Endothelial cell of umbilical vein (primary cell): ENCODE results near the gene KRTAP1-3. TPM values are rescaled to one million over a fixed set of nuclear protein-coding genes. Genes with fewer than 3 reads are reported as not detected.

Experiments used
- BruUV-seq: library from RNA; stranded (reverse); fragments of 400-500 nt; replicated peaks from 2 replicates; lab custom pipeline; 2021; lab: Mats Ljungman, UMichigan
- CTCF ChIA-PET: fragments of 300-600, 350-600 bp; sonication (Branson Sonifier 250); formaldehyde crosslinking; loops from one replicate; lab custom pipeline; 2021; ENCODE audit warnings: antibody characterized with exemption, inconsistent platforms; lab: Charles Lee
- POLR2A ChIA-PET: fragments of 300-600, 350-600 bp; sonication (Branson Sonifier 250); formaldehyde crosslinking; loops from one replicate; lab custom pipeline; 2021; ENCODE audit warnings: antibody characterized with exemption, inconsistent platforms; lab: Charles Lee
- DNase-seq: peaks from one replicate; pipeline ENCODE4 v3.0.0-alpha.2; 2011; ENCODE audit warnings: low read depth, low spot score
- FAIRE-seq: peaks from 2 replicates; lab custom pipeline; 2011; peaks lifted over from hg19 to GRCh38; lab: Jason Lieb, UNC
- H2AFZ ChIP-seq: 2 replicates; pipeline ENCODE4 v1.6.0; 2012; ENCODE audit warnings: low read depth, low read length, control low read depth, inconsistent platforms
- H3K27ac ChIP-seq: 2 replicates; pipeline ENCODE4 v1.5.1; 2011; ENCODE audit warnings: low read depth, mild to moderate bottlenecking, control low read depth, low read length, moderate library complexity; ENCODE audit not compliant: insufficient read depth
- H3K27me3 ChIP-seq, 2 experiments: 2 replicates each; pipeline versions ENCODE4 v1.6.0 to v1.6.1; 2011; ENCODE audit warnings: low read length in 2 of 2, mixed read lengths in 1 of 2; ENCODE audit not compliant: control insufficient read depth in 2 of 2, insufficient read depth in 2 of 2
- H3K36me3 ChIP-seq, 2 experiments: 2 replicates in 1 of 2; 3 replicates in 1 of 2; pipeline ENCODE4 v1.5.1; 2011; ENCODE audit warnings: low read length in 2 of 2, mild to moderate bottlenecking in 1 of 2, moderate library complexity in 1 of 2; ENCODE audit not compliant: control insufficient read depth in 2 of 2, insufficient read depth in 2 of 2; ENCODE audit errors: extremely low read depth in 1 of 2
- H3K4me1 ChIP-seq: 3 replicates; pipeline ENCODE4 v1.5.1; 2011; ENCODE audit warnings: mild to moderate bottlenecking, low read length; ENCODE audit not compliant: control insufficient read depth, insufficient read depth; ENCODE audit errors: extremely low read depth
- H3K4me2 ChIP-seq: 2 replicates; pipeline ENCODE4 v1.6.1; 2011; ENCODE audit warnings: low read length, control low read depth, mixed read lengths; ENCODE audit not compliant: insufficient read depth
- H3K4me3 ChIP-seq, 3 experiments: fragments of 200-600 bp in 1 of 3; sonication (generic), shearing (Covaris generic) in 1 of 3; replicated peaks in 1 of 3; 2 replicates each; pipeline ENCODE4 v1.5.1; 2011 to 2016; ENCODE audit warnings: control low read depth in 3 of 3, low read length in 3 of 3, mild to moderate bottlenecking in 2 of 3, inconsistent platforms in 1 of 3, low read depth in 1 of 3, moderate library complexity in 1 of 3; ENCODE audit not compliant: insufficient read depth in 1 of 3
- H3K79me2 ChIP-seq: 2 replicates; pipeline ENCODE4 v1.6.0; 2012; ENCODE audit warnings: low read length, inconsistent platforms; ENCODE audit not compliant: control insufficient read depth, insufficient read depth
- H3K9ac ChIP-seq: replicated peaks from 2 replicates; pipeline ENCODE3; 2011; ENCODE audit warnings: low read length, control low read depth; ENCODE audit not compliant: insufficient read depth; ENCODE audit errors: extremely low read depth
- H3K9me1 ChIP-seq: replicated peaks from 3 replicates; pipeline ENCODE4 v1.6.0; 2011; ENCODE audit warnings: mild to moderate bottlenecking, low read length; ENCODE audit not compliant: control insufficient read depth, insufficient read depth; ENCODE audit errors: extremely low read depth
- H3K9me3 ChIP-seq: replicated peaks from 2 replicates; pipeline ENCODE4 v1.5.1; 2012; ENCODE audit warnings: low read length, inconsistent platforms; ENCODE audit not compliant: control insufficient read depth, insufficient read depth
- H4K20me1 ChIP-seq: replicated peaks from 2 replicates; pipeline ENCODE3; 2011; ENCODE audit warnings: mild to moderate bottlenecking, low read length; ENCODE audit not compliant: control insufficient read depth, insufficient read depth; ENCODE audit errors: extremely low read depth
- CTCF ChIP-seq, 2 donors: IDR thresholded peaks; 1 replicate in 1 of 2; 2 replicates in 1 of 2; pipeline ENCODE4 v1.5.1; 2011; ENCODE audit warnings: low read length in 2 of 2, mild to moderate bottlenecking in 2 of 2, moderate library complexity in 2 of 2, control low read depth in 1 of 2, inconsistent platforms in 1 of 2, low read depth in 1 of 2; ENCODE audit not compliant: insufficient read depth in 1 of 2; ENCODE audit errors: extremely low read depth in 1 of 2
- EZH2 ChIP-seq: IDR thresholded peaks from 2 replicates; pipeline ENCODE4 v1.6.1; 2012; ENCODE audit warnings: borderline replicate concordance, low read depth, mild to moderate bottlenecking, moderate library complexity, low read length, inconsistent platforms; ENCODE audit not compliant: severe bottlenecking
- GATA2 ChIP-seq: IDR thresholded peaks from 2 replicates; pipeline ENCODE4 v1.7.0; 2011; ENCODE audit warnings: low read depth, mild to moderate bottlenecking, moderate library complexity, mixed read lengths, low read length; ENCODE audit not compliant: insufficient read length, insufficient read depth
- JUN ChIP-seq: IDR thresholded peaks from 2 replicates; pipeline ENCODE4 v1.6.1; 2011; ENCODE audit warnings: borderline replicate concordance, low read depth; ENCODE audit not compliant: insufficient read length, insufficient read depth
- MYC ChIP-seq: IDR thresholded peaks from one replicate; pipeline ENCODE4 v1.6.1; 2011; ENCODE audit warnings: mild to moderate bottlenecking, low read depth, low read length
- dilution Hi-C: fragments of 300-500 bp; cut with MboI; formaldehyde crosslinking; loops from one replicate; pipeline ENCODE4 v1.15.0; 2019; ENCODE audit warnings: low sequenced_read_pairs; ENCODE audit not compliant: extremely low pct_ligation_motif_present
- intact Hi-C: fragments of 100-400 bp; cut with micrococcal nuclease; formaldehyde crosslinking; loops from one replicate; pipeline ENCODE4 v1.10.0; 2022
- polyA plus RNA-seq, 4 experiments: library from polyadenylated mRNA; depleted of rRNA in 3 of 4; stranded (reverse) in 3 of 4; unstranded in 1 of 4; fragments of >200 nt; gene quantifications; 2 replicates each; pipeline versions ENCODE4 v1.2.1 to v1.2.3, GENCODE V29; 2011 to 2012; ENCODE audit warnings: missing spikeins in 1 of 4
- total RNA-seq: library from RNA; stranded (reverse); gene quantifications from 2 replicates; pipeline ENCODE4 v1.2.3, GENCODE V29; 2021

KRTAP1-3 gene
- total and polyA plus RNA-seq, 2 donors (not counting 3 experiments of a cell fraction or from before 2014, with no cell fraction given): not detected

DNA sequence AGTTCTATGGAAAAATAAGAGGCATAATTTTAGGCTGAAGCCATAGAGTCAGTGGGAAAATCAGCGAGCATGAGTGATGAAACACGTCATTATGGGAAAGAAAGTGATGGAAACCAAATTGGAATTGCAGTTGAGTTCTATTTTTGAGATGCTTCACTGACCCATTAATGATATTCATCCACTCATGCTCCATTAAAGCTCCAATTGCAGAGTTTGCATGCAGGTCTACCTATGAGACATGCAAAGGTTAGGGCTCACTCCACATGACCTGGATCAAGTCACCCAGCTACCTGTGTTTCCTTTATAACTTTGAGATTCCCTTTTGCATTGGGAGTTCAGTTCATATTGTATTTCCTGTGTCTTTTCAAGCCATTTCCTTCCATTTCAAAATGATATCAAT is 39.0 kb upstream of the KRTAP1-3 start:
- POLR2A ChIA-PET: no interaction called here
- Histone ChIP-seq H3K79me2 (no peaks in the 10 kb centered on the region), H3K9me1 (no peaks in the 10 kb centered on the region), H3K4me1 (no peaks in the 10 kb centered on the region), H3K9me3 (no peaks in the 10 kb centered on the region), H3K4me2 (no peak overlapping the region), H3K27me3 (no peaks in the 10 kb centered on the region), H3K9ac (no peak overlapping the region), H3K27ac (no peak overlapping the region), H3K36me3 (no peaks in the 10 kb centered on the region), H3K4me3 (no peak overlapping the region), H2AFZ (no peak overlapping the region), H4K20me1 (no peaks in the 10 kb centered on the region)
- BruUV-seq: no TSS peak
- dilution Hi-C loops: no loop called here
- CTCF ChIA-PET: no interaction called here
- DNase-seq (no peak), FAIRE-seq (no peak)
- intact Hi-C loops: no loop called here
- TF ChIP-seq GATA2 (no peak), MYC (no peak), EZH2 (no peak), CTCF (IDR thresholded peaks at IDR 0.05; ENCODE audit: extremely low read depth in 1 of 2, insufficient read depth in 1 of 2, low read depth in 1 of 2, low read length in 2 of 2) (no peak)

GRCh38 chr17:41071606-41072360 is 37.1 kb upstream of the KRTAP1-3 start:
- H3K9ac ChIP-seq: no peak overlapping the region
- H3K4me3 ChIP-seq: no peak overlapping the region
- POLR2A ChIA-PET: no interaction called here
- H3K27me3 ChIP-seq: no peaks in the 10 kb centered on the region
- H2AFZ ChIP-seq: no peak overlapping the region
- no peaks in the 10 kb centered on the region for H3K9me1 ChIP-seq
- FAIRE-seq (no peak), DNase-seq (no peak)
- CTCF ChIA-PET: no interaction called here
- no TSS peak for BruUV-seq
- H3K27ac ChIP-seq: no peak overlapping the region
- no peaks in the 10 kb centered on the region for H3K4me1 ChIP-seq
- H3K36me3 ChIP-seq: no peaks in the 10 kb centered on the region
- H3K79me2 ChIP-seq: no peaks in the 10 kb centered on the region
- intact Hi-C loops (no loop called here), dilution Hi-C loops (no loop called here)
- H3K9me3 ChIP-seq: no peaks in the 10 kb centered on the region
- no peak overlapping the region for H3K4me2 ChIP-seq
- no peaks in the 10 kb centered on the region for H4K20me1 ChIP-seq
- TF ChIP-seq EZH2 (no peak), JUN (no peak)
